Neural crest cell (in vitro differentiated cells): ENCODE data around the gene NOTCH4. TPM values are rescaled to one million over a fixed set of nuclear protein-coding genes. Genes with fewer than 3 reads are reported as not detected.
"Not testable (repeated sequence)": the region's sequence is repeated elsewhere in the genome, so short reads cannot be mapped to it uniquely, and the experiment has no call there.

Experiments
- DNase-seq: peaks from one replicate; pipeline ENCODE4 v3.0.0; 2021; ENCODE audit warnings: low read depth, mixed read lengths, low spot score
- H3K27ac Mint-ChIP-seq: one replicate; pipeline ENCODE4 v1.8.0; 2021; ENCODE audit warnings: mild to moderate bottlenecking, mixed read lengths; ENCODE audit not compliant: unreplicated experiment
- H3K27me3 Mint-ChIP-seq: 2 replicates; pipeline ENCODE4 v1.8.0; 2021; ENCODE audit warnings: low read depth, mild to moderate bottlenecking, mixed read lengths
- H3K36me3 Mint-ChIP-seq: 2 replicates; pipeline ENCODE4 v1.8.0; 2021; ENCODE audit warnings: low read depth, mild to moderate bottlenecking, mixed read lengths
- H3K4me1 Mint-ChIP-seq: 2 replicates; pipeline ENCODE4 v1.8.0; 2021; ENCODE audit warnings: mixed read lengths
- H3K4me3 Mint-ChIP-seq: one replicate; pipeline ENCODE4 v1.8.0; 2021; ENCODE audit warnings: mild to moderate bottlenecking, mixed read lengths
- H3K9me3 Mint-ChIP-seq: 2 replicates; pipeline ENCODE4 v1.8.0; 2021; ENCODE audit warnings: mixed read lengths
- CTCF ChIP-seq: fragments of 200-600 bp; sonication (generic); conservative IDR thresholded peaks from 2 replicates; pipeline ENCODE4 v1.5.0; 2021; ENCODE audit warnings: antibody characterized with exemption, mild to moderate bottlenecking
- total RNA-seq: library from RNA; stranded (reverse); gene quantifications from 2 replicates; pipeline ENCODE4 v1.2.1, GENCODE V29; 2021

NOTCH4 gene
- total RNA-seq, 1 donor from 2014 or later = 5.6 TPM

- no peak for TF ChIP-seq CTCF
- H3K27me3 Mint-ChIP-seq = no peaks in the 10 kb centered on the region
- peaks cover 8% of the 10 kb centered on the region for H3K4me1 Mint-ChIP-seq
- no peak overlapping the region for H3K4me3 Mint-ChIP-seq
- no peak overlapping the region for H3K27ac Mint-ChIP-seq
- DNase-seq = no peak
- no peaks in the 10 kb centered on the region for H3K36me3 Mint-ChIP-seq
- no peaks in the 10 kb centered on the region for H3K9me3 Mint-ChIP-seq
Observed at GRCh38 chr6:32244270-32244669, 20.4 kb upstream of the NOTCH4 start.

- H3K4me3 Mint-ChIP-seq, H3K27ac Mint-ChIP-seq, H3K36me3 Mint-ChIP-seq, H3K9me3 Mint-ChIP-seq, DNase-seq, H3K27me3 Mint-ChIP-seq, H3K4me1 Mint-ChIP-seq: not testable (repeated sequence)
Observed at GRCh38 chr6:32242318-32242813, 18.5 kb upstream of the NOTCH4 start.

GRCh38 chr6:32240686-32241085 is 16.8 kb upstream of the NOTCH4 start:
- Mint-ChIP-seq H3K9me3 (no peaks in the 10 kb centered on the region), H3K36me3 (no peaks in the 10 kb centered on the region), H3K4me1 (peaks cover 8% of the 10 kb centered on the region), H3K4me3 (no peak overlapping the region), H3K27ac (no peak overlapping the region), H3K27me3 (no peaks in the 10 kb centered on the region)
- no peak for DNase-seq
- TF ChIP-seq CTCF = no peak

GRCh38 chr6:32239462-32239861 is 15.6 kb upstream of the NOTCH4 start:
- Mint-ChIP-seq H3K4me3 (no peak overlapping the region), H3K27me3 (no peaks in the 10 kb centered on the region), H3K27ac (no peak overlapping the region), H3K36me3 (no peaks in the 10 kb centered on the region), H3K4me1 (peaks cover 9% of the 10 kb centered on the region), H3K9me3 (no peaks in the 10 kb centered on the region)
- DNase-seq = no peak
- no peak for TF ChIP-seq CTCF

- no peak for DNase-seq
- H3K4me3 Mint-ChIP-seq = no peak overlapping the region
- no peaks in the 10 kb centered on the region for H3K27me3 Mint-ChIP-seq
- no peak overlapping the region for H3K27ac Mint-ChIP-seq
- no peaks in the 10 kb centered on the region for H3K36me3 Mint-ChIP-seq
- peaks cover 9% of the 10 kb centered on the region for H3K4me1 Mint-ChIP-seq
- no peak for TF ChIP-seq CTCF
- no peaks in the 10 kb centered on the region for H3K9me3 Mint-ChIP-seq
Observed at GRCh38 chr6:32234934-32235333, 11.1 kb upstream of the NOTCH4 start.

- Mint-ChIP-seq H3K36me3 (no peaks in the 10 kb centered on the region), H3K4me1 (peaks cover 13% of the 10 kb centered on the region), H3K27ac (no peak overlapping the region), H3K9me3 (no peaks in the 10 kb centered on the region), H3K4me3 (no peak overlapping the region), H3K27me3 (no peaks in the 10 kb centered on the region)
- no peak for TF ChIP-seq CTCF
- no peak for DNase-seq
Observed at GRCh38 chr6:32226434-32226833, 2.6 kb upstream of the NOTCH4 start.
